ENCODE results near the gene SUCLA2. TPM values are rescaled to one million over a fixed set of nuclear protein-coding genes. Genes with fewer than 3 reads are reported as not detected.

The SUCLA2 gene
- total RNA-seq, 2 donors from 2014 or later: 42.1 to 45.7 TPM

GRCh38 chr13:47917022-47917574, 84.0 kb downstream of the SUCLA2 start:
- WGBS: 90% methylated on average over 4 of the region's 4 CpGs
- intact Hi-C loops (cut with DNase I): no loop called here
- TF ChIP-seq POLR2AphosphoS5 (IDR thresholded peaks at IDR 0.05): no peak
- TF ChIP-seq POLR2A (IDR thresholded peaks at IDR 0.05): no peak
- TF ChIP-seq, protein P1, sequence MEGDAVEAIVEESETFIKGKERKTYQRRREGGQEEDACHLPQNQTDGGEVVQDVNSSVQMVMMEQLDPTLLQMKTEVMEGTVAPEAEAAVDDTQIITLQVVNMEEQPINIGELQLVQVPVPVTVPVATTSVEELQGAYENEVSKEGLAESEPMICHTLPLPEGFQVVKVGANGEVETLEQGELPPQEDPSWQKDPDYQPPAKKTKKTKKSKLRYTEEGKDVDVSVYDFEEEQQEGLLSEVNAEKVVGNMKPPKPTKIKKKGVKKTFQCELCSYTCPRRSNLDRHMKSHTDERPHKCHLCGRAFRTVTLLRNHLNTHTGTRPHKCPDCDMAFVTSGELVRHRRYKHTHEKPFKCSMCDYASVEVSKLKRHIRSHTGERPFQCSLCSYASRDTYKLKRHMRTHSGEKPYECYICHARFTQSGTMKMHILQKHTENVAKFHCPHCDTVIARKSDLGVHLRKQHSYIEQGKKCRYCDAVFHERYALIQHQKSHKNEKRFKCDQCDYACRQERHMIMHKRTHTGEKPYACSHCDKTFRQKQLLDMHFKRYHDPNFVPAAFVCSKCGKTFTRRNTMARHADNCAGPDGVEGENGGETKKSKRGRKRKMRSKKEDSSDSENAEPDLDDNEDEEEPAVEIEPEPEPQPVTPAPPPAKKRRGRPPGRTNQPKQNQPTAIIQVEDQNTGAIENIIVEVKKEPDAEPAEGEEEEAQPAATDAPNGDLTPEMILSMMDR (IDR thresholded peaks at IDR 0.05): no peak
- no peak for DNase-seq (ENCODE audit: low spot score)
- no peak overlapping the region for H3K27ac ChIP-seq
- H3K4me3 ChIP-seq: no peak overlapping the region
- no peaks in the 10 kb centered on the region for H3K27me3 ChIP-seq (replicated peaks; ENCODE audit: insufficient read depth)
- no peaks in the 10 kb centered on the region for H3K36me3 ChIP-seq
- H3K4me1 ChIP-seq (replicated peaks): no peaks in the 10 kb centered on the region
- H3K9me3 ChIP-seq: no peaks in the 10 kb centered on the region

- Histone ChIP-seq H3K27me3 (replicated peaks; ENCODE audit: insufficient read depth) (no peaks in the 10 kb centered on the region), H3K9me3 (no peaks in the 10 kb centered on the region), H3K36me3 (no peaks in the 10 kb centered on the region), H3K4me3 (no peak overlapping the region), H3K27ac (no peak overlapping the region), H3K4me1 (replicated peaks) (no peaks in the 10 kb centered on the region)
- intact Hi-C loops (cut with DNase I): no loop called here
- WGBS: 75% methylated on average over 12 of the region's 12 CpGs
- TF ChIP-seq, protein P1 (IDR thresholded peaks at IDR 0.05): no peak
- TF ChIP-seq POLR2AphosphoS5 (IDR thresholded peaks at IDR 0.05) (no peak), POLR2A (IDR thresholded peaks at IDR 0.05) (no peak)
- no peak for DNase-seq (ENCODE audit: low spot score)
These were observed 92.7 kb downstream of the SUCLA2 start for GRCh38 chr13:47908197-47908902.

DNA sequence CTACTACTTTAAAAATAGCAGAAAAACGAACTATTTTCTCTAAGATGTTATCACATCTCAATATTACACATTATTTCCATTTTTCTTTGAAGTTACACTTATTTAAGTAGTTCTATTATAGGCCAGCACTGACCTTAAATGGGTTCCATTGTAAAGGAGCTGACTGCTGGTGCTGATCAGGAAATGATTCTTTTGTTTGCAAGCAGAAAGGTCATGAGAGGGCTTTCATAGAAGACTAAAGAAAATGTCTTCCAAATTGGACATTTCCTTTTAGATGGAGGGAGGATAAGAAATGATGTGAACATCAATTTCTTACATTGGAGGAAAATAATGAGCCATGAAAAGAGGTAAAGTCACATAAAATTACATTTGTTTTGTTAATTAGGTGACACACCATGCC, 96.2 kb downstream of the SUCLA2 start:
- WGBS: 64% methylated on average over 1 of the region's 1 CpG
- H3K4me3 ChIP-seq: no peak overlapping the region
- TF ChIP-seq, protein P1 (IDR thresholded peaks at IDR 0.05): no peak
- TF ChIP-seq POLR2A (IDR thresholded peaks at IDR 0.05) (no peak), POLR2AphosphoS5 (IDR thresholded peaks at IDR 0.05) (no peak)

GRCh38 chr13:47904241-47904640, 96.8 kb downstream of the SUCLA2 start:
- no peaks in the 10 kb centered on the region for H3K36me3 ChIP-seq
- no peak overlapping the region for H3K27ac ChIP-seq
- TF ChIP-seq POLR2A (IDR thresholded peaks at IDR 0.05): no peak
- no peak for TF ChIP-seq POLR2AphosphoS5 (IDR thresholded peaks at IDR 0.05)
- TF ChIP-seq, protein P1 (IDR thresholded peaks at IDR 0.05): no peak
- no peaks in the 10 kb centered on the region for H3K4me1 ChIP-seq (replicated peaks)
- WGBS: 88% methylated on average over 13 of the region's 13 CpGs
- intact Hi-C loops (cut with DNase I): no loop called here
- H3K9me3 ChIP-seq: no peaks in the 10 kb centered on the region
- no peaks in the 10 kb centered on the region for H3K27me3 ChIP-seq (replicated peaks; ENCODE audit: insufficient read depth)
- no peak overlapping the region for H3K4me3 ChIP-seq
- no peak for DNase-seq (ENCODE audit: low spot score)

More for the DNA sequence above, 96.2 kb downstream of the SUCLA2 start:
- H3K36me3 ChIP-seq: no peaks in the 10 kb centered on the region
- no peak overlapping the region for H3K27ac ChIP-seq
- H3K27me3 ChIP-seq (replicated peaks; ENCODE audit: insufficient read depth): no peaks in the 10 kb centered on the region
- H3K9me3 ChIP-seq: no peaks in the 10 kb centered on the region
- intact Hi-C loops (cut with DNase I): no loop called here
- H3K4me1 ChIP-seq (replicated peaks): no peaks in the 10 kb centered on the region
- DNase-seq (ENCODE audit: low spot score): no peak

DNA sequence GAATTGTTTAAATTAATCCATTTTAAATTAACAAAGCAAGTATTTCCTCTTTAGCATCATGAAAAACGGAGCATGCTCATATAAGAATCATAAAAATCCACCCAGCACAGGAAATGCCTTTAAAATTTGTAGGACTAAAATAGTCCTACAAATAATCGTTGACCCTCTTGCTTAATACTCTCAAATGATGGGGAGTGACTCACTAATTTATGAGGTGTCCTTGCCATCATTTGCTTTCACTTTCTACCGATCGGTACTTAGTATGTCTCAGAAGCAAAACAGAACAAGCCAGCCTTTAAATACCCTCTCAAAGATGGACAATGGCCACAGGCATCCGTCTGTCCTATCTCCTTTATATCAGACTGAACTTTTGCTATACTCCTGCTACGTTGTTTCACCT, 97.2 kb downstream of the SUCLA2 start:
- intact Hi-C loops (cut with DNase I): no loop called here
- WGBS: 51% methylated on average over 6 of the region's 6 CpGs
- DNase-seq (ENCODE audit: low spot score): no peak
- no peak overlapping the region for H3K4me3 ChIP-seq
- no peak overlapping the region for H3K27ac ChIP-seq
- H3K27me3 ChIP-seq (replicated peaks; ENCODE audit: insufficient read depth): no peaks in the 10 kb centered on the region
- TF ChIP-seq, protein P1 (IDR thresholded peaks at IDR 0.05): no peak
- no peak for TF ChIP-seq POLR2A (IDR thresholded peaks at IDR 0.05)
- TF ChIP-seq POLR2AphosphoS5 (IDR thresholded peaks at IDR 0.05): no peak
- H3K36me3 ChIP-seq: no peaks in the 10 kb centered on the region
- H3K9me3 ChIP-seq: no peaks in the 10 kb centered on the region
- no peaks in the 10 kb centered on the region for H3K4me1 ChIP-seq (replicated peaks)
